OCI-LY1 (cell line): ENCODE data around the gene ASB15.

ENCODE experiments used
- H2AFZ ChIP-seq: fragments of 200-600 bp; sonication (generic), shearing (Covaris generic); 2 replicates; pipeline ENCODE4 v1.6.0; 2014; ENCODE audit warnings: antibody characterized with exemption, mild to moderate bottlenecking, low read length
- H3F3A ChIP-seq: fragments of 200-600 bp; sonication (generic), shearing (Covaris generic); 2 replicates; pipeline ENCODE4 v1.6.0; 2014; ENCODE audit warnings: mild to moderate bottlenecking, antibody characterized with exemption, low read length, moderate library complexity; ENCODE audit not compliant: insufficient read depth
- H3K27ac ChIP-seq: fragments of 200-600 bp; sonication (generic); 2 replicates; pipeline ENCODE4 v1.5.1; 2014; ENCODE audit warnings: low read length, mixed run types, mild to moderate bottlenecking, low read depth; ENCODE audit not compliant: poor library complexity, severe bottlenecking
- H3K27me3 ChIP-seq: fragments of 200-600 bp; sonication (generic); 2 replicates; pipeline ENCODE4 v1.6.0; 2014; ENCODE audit warnings: antibody characterized with exemption, mild to moderate bottlenecking, low read length, moderate library complexity; ENCODE audit not compliant: insufficient read depth
- H3K36me3 ChIP-seq: fragments of 200-600 bp; sonication (generic); 2 replicates; pipeline ENCODE4 v1.6.1; 2014; ENCODE audit warnings: mild to moderate bottlenecking, antibody characterized with exemption, low read length, moderate library complexity, mixed read lengths; ENCODE audit not compliant: insufficient read depth
- H3K4me1 ChIP-seq: fragments of 200-600 bp; sonication (generic); 2 replicates; pipeline ENCODE4 v1.5.1; 2014; ENCODE audit warnings: mild to moderate bottlenecking, low read length, moderate library complexity; ENCODE audit not compliant: insufficient read depth, severe bottlenecking
- H3K4me2 ChIP-seq: fragments of 200-600 bp; sonication (generic), shearing (Covaris generic); 2 replicates; pipeline ENCODE4 v1.6.1; 2014; ENCODE audit warnings: low read length
- H3K4me3 ChIP-seq: fragments of 200-600 bp; sonication (generic); 2 replicates; pipeline ENCODE4 v1.5.1; 2014; ENCODE audit warnings: low read length, low read depth, mild to moderate bottlenecking, mixed read lengths; ENCODE audit not compliant: poor library complexity, severe bottlenecking
- H3K79me2 ChIP-seq: fragments of 200-600 bp; shearing (Covaris generic); 2 replicates; pipeline ENCODE4 v1.6.1; 2016; ENCODE audit warnings: mixed run types, low read length, mixed read lengths; ENCODE audit not compliant: insufficient read depth
- H3K9ac ChIP-seq: fragments of 200-600 bp; sonication (generic), shearing (Covaris generic); 2 replicates; pipeline ENCODE4 v1.6.1; 2014; ENCODE audit warnings: mild to moderate bottlenecking, low read length, mixed read lengths
- H3K9me2 ChIP-seq: fragments of 200-600 bp; sonication (generic), shearing (Covaris generic); 2 replicates; pipeline ENCODE4 v1.6.1; 2014; ENCODE audit warnings: low read depth, mild to moderate bottlenecking, low read length, mixed read lengths
- H3K9me3 ChIP-seq: fragments of 200-600 bp; shearing (Covaris generic); 2 replicates; pipeline ENCODE4 v1.6.1; 2014; ENCODE audit warnings: low read length, mixed read lengths
- H4K20me1 ChIP-seq: fragments of 200-600 bp; sonication (generic), shearing (Covaris generic); 2 replicates; pipeline ENCODE4 v1.6.0; 2016; ENCODE audit warnings: mild to moderate bottlenecking, low read length; ENCODE audit not compliant: insufficient read depth
- CTCF ChIP-seq: fragments of 200-600 bp; sonication (generic), shearing (Covaris generic); IDR thresholded peaks from 2 replicates; pipeline ENCODE4 v1.5.1; 2017; ENCODE audit warnings: mild to moderate bottlenecking, antibody characterized with exemption, low read length, moderate library complexity, mixed read lengths
- EZH2 ChIP-seq: fragments of 200-600 bp; sonication (generic), shearing (Covaris generic); IDR thresholded peaks from 2 replicates; pipeline ENCODE4 v1.8.0; 2017; ENCODE audit warnings: borderline replicate concordance, mixed run types, mild to moderate bottlenecking, antibody characterized with exemption, low read length, moderate library complexity, mixed read lengths

Gene ASB15

DNA sequence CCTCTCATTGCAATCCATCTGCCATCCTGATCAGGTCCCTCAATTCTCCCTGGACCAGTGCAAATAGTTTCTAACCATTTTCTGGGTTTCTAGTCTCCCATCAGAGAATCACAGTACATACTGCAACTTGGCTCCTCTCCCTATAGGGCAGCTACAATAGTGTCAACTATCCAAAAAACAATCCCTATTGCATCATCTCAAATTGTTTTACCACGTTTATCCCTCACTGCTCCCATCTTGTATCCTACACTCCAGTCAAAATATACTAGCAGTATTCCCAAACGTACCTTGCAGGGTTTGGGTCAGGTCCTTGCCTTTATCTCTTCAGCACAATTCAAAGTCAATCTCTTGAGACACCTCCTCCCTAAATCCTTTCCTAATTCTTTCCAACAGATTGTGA, 23.6 kb downstream of the ASB15 start:
- H3K4me2 ChIP-seq = no peak overlapping the region
- H4K20me1 ChIP-seq = no peaks in the 10 kb centered on the region
- no peak overlapping the region for H2AFZ ChIP-seq
- no peaks in the 10 kb centered on the region for H3K27me3 ChIP-seq
- H3K4me3 ChIP-seq = no peak overlapping the region
- H3K9ac ChIP-seq = no peak overlapping the region
- TF ChIP-seq CTCF (no peak), EZH2 (no peak)
- H3K4me1 ChIP-seq = peaks cover 6% of the 10 kb centered on the region
- H3K27ac ChIP-seq = no peak overlapping the region
- H3K79me2 ChIP-seq = no peaks in the 10 kb centered on the region
- H3K36me3 ChIP-seq = no peaks in the 10 kb centered on the region
- no peaks in the 10 kb centered on the region for H3K9me2 ChIP-seq
- no peaks in the 10 kb centered on the region for H3K9me3 ChIP-seq
- no peaks in the 10 kb centered on the region for H3F3A ChIP-seq

DNA sequence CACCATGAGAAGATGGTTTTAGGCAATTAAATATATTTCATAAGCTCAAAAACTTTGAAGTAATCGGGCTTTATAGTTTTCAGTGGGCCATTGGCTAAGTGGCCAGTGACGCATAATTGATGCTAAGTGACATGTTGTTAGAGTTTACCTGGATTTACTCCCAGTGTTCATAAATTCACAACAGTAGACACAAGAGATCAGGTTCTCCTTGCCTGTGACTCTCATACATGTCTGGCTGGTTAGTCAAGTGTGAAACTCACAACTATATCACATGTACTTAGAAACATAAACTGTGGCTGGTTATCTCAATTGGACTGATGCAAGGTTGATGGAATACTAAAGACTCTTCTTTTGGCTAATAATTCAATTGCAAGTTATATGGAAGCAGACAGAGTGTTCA, 26.2 kb downstream of the ASB15 start:
- H3K79me2 ChIP-seq = no peaks in the 10 kb centered on the region
- TF ChIP-seq EZH2 = no peak
- no peak for TF ChIP-seq CTCF

DNA sequence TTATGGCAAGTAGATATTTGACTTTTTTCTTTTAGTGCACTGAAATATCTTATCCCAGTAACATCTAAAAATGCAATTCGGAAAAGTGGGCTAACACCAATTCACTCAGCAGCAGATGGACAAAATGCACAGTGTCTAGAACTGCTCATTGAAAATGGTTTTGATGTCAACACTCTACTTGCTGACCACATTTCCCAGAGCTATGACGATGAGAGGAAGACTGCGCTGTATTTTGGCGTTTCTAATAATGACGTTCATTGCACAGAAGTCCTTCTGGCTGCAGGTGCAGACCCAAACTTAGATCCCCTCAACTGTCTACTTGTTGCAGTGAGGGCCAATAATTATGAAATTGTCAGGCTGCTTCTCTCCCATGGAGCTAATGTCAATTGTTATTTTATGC, 27.2 kb downstream of the ASB15 start:
- Histone ChIP-seq H3K9me3 (no peaks in the 10 kb centered on the region), H3K4me1 (peaks cover 6% of the 10 kb centered on the region), H4K20me1 (no peaks in the 10 kb centered on the region), H3K4me3 (no peak overlapping the region), H3F3A (no peaks in the 10 kb centered on the region), H3K79me2 (no peaks in the 10 kb centered on the region), H3K36me3 (no peaks in the 10 kb centered on the region), H3K27me3 (no peaks in the 10 kb centered on the region), H3K27ac (no peak overlapping the region), H3K9ac (no peak overlapping the region), H3K9me2 (no peaks in the 10 kb centered on the region), H2AFZ (no peak overlapping the region), H3K4me2 (no peak overlapping the region)
- TF ChIP-seq CTCF = no peak
- no peak for TF ChIP-seq EZH2

More for the DNA sequence above, 26.2 kb downstream of the ASB15 start:
- H3K27me3 ChIP-seq = no peaks in the 10 kb centered on the region
- no peak overlapping the region for H2AFZ ChIP-seq
- no peak overlapping the region for H3K9ac ChIP-seq
- H3K27ac ChIP-seq = no peak overlapping the region
- no peaks in the 10 kb centered on the region for H3F3A ChIP-seq
- no peak overlapping the region for H3K4me3 ChIP-seq
- H3K4me2 ChIP-seq = no peak overlapping the region
- H3K9me2 ChIP-seq = no peaks in the 10 kb centered on the region
- no peaks in the 10 kb centered on the region for H3K9me3 ChIP-seq
- no peaks in the 10 kb centered on the region for H4K20me1 ChIP-seq
- H3K4me1 ChIP-seq = peaks cover 6% of the 10 kb centered on the region
- no peaks in the 10 kb centered on the region for H3K36me3 ChIP-seq
